EL (cell line): ENCODE results near the gene KEAP1.

Experiments used
- DNase-seq: peaks from one replicate; pipeline ENCODE4 v3.0.0-alpha.2; 2016

KEAP1 gene

GRCh38 chr19:10521461-10522171 is 18.5 kb upstream of the KEAP1 start:
- DNase-seq: no peak

GRCh38 chr19:10520652-10521318 is 17.6 kb upstream of the KEAP1 start:
- DNase-seq: no peak

- DNase-seq: no peak
These were observed 16.3 kb upstream of the KEAP1 start for GRCh38 chr19:10519421-10519820.

GRCh38 chr19:10518444-10519361 is 15.5 kb upstream of the KEAP1 start:
- no peak for DNase-seq

DNA sequence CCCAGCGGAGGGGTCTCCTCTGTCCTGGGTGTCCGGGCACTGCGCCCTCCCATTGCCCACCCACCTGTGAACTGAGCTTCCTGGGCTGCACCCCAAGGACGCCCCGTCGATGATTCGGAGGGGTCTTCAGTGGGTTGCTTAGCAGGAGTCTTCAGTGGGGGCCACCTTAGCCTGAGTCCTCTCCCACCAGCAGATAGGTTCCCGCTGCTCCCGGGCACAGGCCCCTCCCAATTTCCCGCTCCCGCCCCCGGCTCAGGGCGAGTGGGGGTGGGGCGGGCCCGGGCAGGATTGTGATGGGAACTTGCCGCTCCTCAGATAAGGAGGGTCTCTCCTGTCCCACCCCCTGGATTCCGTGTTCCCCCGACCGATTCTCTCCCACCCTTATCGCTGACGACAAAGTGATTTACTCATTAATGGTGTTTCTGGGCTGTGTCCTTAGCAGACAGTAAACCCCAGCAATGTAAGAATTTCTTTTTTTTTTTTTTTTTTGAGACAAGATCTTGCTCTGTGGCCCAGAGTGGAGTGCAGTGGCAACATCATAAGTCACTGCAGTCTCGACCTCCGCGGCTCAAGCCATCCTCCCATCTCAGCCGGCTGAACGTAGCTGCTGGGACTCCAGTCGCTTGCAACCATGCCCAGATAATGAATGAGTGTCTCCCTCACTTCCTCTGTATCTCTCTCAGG is 14.7 kb upstream of the KEAP1 start:
- DNase-seq: peak; percentile 46

DNA sequence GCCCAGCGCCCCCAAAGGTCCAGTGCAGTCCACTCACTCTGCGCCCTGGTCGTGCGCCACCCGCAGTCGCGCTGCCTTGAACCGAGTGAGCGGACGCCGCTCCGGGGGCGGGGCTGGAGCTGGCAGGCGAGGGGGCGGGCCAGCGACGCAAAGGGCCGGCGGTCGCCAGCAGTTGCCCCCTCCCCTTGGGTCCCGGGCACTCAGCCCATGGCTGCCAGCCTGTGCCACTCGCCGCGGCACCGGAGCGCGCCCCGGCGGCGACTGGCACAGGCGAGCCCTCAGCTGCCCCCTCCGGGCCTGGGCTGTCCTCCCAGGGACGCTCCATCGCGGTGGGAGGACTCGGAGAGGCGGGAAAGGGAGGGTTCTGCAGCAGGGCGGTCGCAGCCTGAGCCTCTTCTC is 14.2 kb upstream of the KEAP1 start, which contains the start of gene S1PR5:
Gene S1PR5, minus strand, starts transcription at position 87 of the 399 bp plus-strand sequence. CDS start 2,436 bp downstream, outside the sequence.
- DNase-seq: peak; percentile 38

GRCh38 chr19:10516671-10517286 is 13.6 kb upstream of the KEAP1 start:
- peak; percentile 50 for DNase-seq

DNA sequence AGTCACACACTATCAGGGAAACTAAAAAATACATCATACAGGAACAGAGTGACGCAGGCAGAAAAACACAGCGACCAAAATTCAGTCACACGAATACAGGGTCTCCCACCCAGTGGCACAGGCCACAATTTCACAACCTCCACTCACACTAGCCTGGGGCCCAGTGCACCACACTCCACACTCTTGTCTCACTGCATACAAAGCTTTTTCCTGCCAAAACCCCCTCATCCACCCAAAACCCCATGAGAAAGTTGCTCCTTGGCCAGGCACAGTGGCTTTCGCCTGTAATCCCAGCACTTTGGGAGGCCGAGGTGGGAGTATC is 12.9 kb upstream of the KEAP1 start:
- no peak for DNase-seq

- DNase-seq: no peak
These were observed 11.3 kb upstream of the KEAP1 start for GRCh38 chr19:10514211-10515145.

DNA sequence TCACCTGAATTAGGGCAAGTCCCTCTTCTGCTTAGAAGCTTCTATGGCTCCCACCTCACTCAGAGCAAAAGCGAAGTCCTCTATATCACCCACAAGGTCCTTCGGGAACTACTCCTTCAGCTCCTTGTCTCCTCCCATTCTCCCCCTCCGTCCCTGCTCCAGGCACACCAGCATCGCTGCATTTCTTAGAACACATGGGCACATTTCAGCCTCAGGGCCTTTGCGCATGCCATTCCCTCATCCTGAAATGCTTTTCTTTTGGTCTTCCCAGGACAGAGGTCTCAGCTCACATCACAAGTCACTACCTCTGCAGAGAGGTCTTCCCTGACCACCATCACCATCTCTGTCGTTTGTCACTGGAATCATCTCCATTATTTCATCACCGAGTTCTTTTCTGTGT is 10.1 kb upstream of the KEAP1 start:
- DNase-seq: no peak

DNA sequence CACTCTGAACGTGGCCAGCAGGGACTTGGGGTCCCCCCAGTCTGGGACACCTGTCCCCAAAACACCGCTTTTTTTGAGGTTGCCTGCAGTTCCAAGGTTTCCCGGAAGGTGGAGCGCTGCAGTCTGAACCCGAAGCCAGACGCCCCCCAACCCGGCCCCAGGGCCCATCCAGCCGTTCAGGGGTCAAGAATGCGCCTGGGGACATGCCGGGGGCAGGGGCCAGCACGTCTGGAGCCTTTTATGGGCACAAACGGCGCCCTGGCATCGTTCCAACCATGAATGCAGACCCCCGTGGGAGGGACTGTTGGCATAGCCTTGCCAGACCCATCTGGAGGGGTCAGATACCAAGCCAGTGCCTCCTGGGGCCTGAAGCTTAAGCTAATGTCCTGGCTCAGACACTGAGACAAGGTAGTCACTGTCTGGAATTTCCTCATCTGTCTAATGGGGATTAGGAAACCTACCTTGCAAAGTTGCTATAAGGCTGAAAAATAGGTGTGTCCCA is 7.2 kb upstream of the KEAP1 start:
- no peak for DNase-seq

DNA sequence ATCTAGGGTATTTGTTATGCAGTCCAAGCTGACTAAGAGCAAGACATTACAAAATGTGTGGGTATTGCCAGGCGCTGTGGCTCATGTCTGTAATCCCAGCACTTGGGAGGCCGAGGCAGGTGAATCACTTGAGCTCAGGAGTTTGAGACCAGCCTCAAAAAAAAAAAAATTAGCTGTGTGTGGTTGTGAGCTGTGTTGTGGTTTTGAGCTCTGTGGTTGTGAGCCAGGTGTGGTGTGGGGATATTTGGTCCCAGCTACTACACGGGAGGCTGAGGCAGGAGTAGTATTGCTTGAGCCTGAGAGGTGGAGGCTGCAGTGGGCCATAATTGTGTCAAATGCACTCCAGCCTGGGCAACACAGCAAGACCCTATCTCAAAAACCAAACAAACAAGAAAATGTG is 5.6 kb upstream of the KEAP1 start:
- no peak for DNase-seq

- no peak for DNase-seq
These were observed 4.9 kb upstream of the KEAP1 start for GRCh38 chr19:10508036-10508435.

GRCh38 chr19:10505583-10506229 is 2.5 kb upstream of the KEAP1 start:
- peak; percentile 61 for DNase-seq

- DNase-seq: peak; percentile 89
These were observed 593 bp downstream of the KEAP1 start for GRCh38 chr19:10502524-10503001.

GRCh38 chr19:10501971-10502523 is 1.1 kb downstream of the KEAP1 start:
- DNase-seq: peak; percentile 68

GRCh38 chr19:10500247-10500592 is 2.9 kb downstream of the KEAP1 start:
- DNase-seq: no peak

DNA sequence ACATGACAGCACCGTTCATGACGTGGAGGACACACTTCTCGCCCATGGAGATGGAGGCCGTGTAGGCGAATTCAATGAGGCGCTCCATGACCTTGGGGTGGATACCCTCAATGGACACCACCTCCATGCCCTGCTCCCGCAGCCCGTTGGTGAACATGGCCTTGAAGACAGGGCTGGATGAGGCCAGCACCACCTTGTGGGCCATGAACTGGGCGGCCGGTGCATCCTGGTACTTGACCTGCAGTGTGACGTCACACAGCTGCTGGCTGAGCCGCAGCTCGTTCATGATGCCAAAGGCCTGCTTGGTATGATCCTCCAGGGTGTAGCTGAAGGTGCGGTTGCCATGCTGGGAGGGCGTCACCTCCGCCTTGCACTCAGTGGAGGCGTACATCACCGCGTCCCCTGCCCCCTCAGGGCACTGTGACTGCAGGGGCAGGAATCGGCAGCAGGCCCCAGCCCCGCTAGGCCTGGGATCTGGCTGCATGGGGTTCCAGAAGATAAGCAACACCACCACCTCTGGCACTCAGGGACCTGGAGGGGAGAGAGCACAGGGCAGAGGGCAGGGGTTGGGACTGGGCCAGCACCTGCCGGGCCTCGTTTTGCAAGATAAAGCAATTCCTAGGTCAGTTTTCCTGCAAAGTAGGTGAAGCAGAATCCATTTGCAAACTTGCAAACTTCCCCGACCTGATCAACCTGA is 3.5 kb downstream of the KEAP1 start:
- DNase-seq: no peak

DNA sequence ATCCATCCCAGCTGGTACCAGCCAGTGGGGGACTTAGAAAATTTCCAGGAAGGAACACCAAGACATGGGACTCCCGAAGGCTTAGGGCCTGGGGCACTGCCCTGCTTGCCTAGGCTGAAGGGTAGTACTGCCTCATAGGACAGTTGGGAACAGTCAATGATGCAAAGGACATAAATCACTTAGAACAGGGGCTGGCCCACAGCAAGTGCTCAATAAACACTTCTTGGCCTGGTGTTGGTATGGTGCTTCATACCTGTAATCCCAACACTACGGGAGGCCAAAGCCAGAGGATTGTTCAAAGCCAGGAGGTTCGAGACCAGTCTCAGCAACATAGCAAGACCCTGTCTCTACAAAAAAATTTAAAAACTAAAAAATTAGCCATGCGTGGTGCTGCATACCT is 5.8 kb downstream of the KEAP1 start:
- no peak for DNase-seq
